ENCODE data around the gene SMIM12.

GRCh38 chr1:34876406-34876805, 16.9 kb upstream of the SMIM12 start:
- TF ChIP-seq CTCF (IDR thresholded peaks at IDR 0.05) = no peak
- no peak for TF ChIP-seq POLR2AphosphoS5 (IDR thresholded peaks at IDR 0.05)
